ENCODE data around the gene ADPRM.

DNA sequence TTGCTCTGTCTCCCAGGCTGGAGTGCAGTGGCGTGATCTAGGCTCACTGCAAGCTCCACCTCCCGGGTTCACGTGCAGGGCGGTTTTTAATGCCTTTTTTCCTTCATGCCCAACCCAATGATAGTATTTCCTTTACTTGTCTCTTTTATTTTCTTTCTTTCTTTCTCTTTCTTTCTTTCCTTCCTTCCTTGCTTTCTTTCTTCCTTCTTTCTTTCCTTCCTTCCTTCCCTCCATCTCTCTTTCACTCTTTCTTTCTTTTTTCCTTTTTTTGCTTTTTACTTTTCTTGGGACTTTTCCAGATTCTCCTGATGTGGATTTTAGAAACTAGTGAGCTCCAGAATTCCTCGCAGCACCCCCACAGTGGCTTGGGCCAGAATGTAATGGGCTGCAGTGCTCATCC, 43.4 kb upstream of the ADPRM start:
- TF ChIP-seq POLR2A (IDR thresholded peaks at IDR 0.05; ENCODE audit: low read depth) = no peak
- TF ChIP-seq, protein P1, sequence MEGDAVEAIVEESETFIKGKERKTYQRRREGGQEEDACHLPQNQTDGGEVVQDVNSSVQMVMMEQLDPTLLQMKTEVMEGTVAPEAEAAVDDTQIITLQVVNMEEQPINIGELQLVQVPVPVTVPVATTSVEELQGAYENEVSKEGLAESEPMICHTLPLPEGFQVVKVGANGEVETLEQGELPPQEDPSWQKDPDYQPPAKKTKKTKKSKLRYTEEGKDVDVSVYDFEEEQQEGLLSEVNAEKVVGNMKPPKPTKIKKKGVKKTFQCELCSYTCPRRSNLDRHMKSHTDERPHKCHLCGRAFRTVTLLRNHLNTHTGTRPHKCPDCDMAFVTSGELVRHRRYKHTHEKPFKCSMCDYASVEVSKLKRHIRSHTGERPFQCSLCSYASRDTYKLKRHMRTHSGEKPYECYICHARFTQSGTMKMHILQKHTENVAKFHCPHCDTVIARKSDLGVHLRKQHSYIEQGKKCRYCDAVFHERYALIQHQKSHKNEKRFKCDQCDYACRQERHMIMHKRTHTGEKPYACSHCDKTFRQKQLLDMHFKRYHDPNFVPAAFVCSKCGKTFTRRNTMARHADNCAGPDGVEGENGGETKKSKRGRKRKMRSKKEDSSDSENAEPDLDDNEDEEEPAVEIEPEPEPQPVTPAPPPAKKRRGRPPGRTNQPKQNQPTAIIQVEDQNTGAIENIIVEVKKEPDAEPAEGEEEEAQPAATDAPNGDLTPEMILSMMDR (IDR thresholded peaks at IDR 0.05) = no peak

Measured in esophagus muscularis mucosa (tissue), 3 donors.